GM18498 (cell line): ENCODE measurements around the gene TANK.
A peak's percentile ranks its signal among the peaks of the same experiment; 100 is the strongest.

Experiments used
- ATAC-seq: cut with Tn5 transposase; IDR thresholded peaks from one replicate; pipeline ENCODE4 v1.9.1; 2021; ENCODE audit warnings: mild to moderate bottlenecking, moderate library complexity; ENCODE audit not compliant: unreplicated experiment

Gene TANK

GRCh38 chr2:161133366-161133765 is 26.9 kb upstream of the TANK start:
- no peak for ATAC-seq

GRCh38 chr2:161134547-161135518 is 25.4 kb upstream of the TANK start:
- no peak for ATAC-seq

GRCh38 chr2:161135951-161136593 is 24.2 kb upstream of the TANK start:
- no peak for ATAC-seq

GRCh38 chr2:161136696-161137324 is 23.4 kb upstream of the TANK start:
- ATAC-seq: peak; percentile 78

GRCh38 chr2:161138429-161138828 is 21.8 kb upstream of the TANK start:
- ATAC-seq: no peak

GRCh38 chr2:161139098-161139987 is 20.9 kb upstream of the TANK start:
- ATAC-seq: peak; percentile 26

GRCh38 chr2:161141033-161141432 is 19.2 kb upstream of the TANK start:
- ATAC-seq: peak; percentile 46

GRCh38 chr2:161146209-161146775 is 13.9 kb upstream of the TANK start:
- ATAC-seq: no peak

- peak; percentile 11 for ATAC-seq
Observed at GRCh38 chr2:161146996-161147395, 13.2 kb upstream of the TANK start.

- ATAC-seq: peak; percentile 75
Observed at GRCh38 chr2:161147856-161148255, 12.4 kb upstream of the TANK start.

GRCh38 chr2:161150704-161151103 is 9.5 kb upstream of the TANK start:
- ATAC-seq: no peak

GRCh38 chr2:161152302-161152701 is 7.9 kb upstream of the TANK start:
- no peak for ATAC-seq

- no peak for ATAC-seq
Observed at GRCh38 chr2:161158882-161159281, 1.3 kb upstream of the TANK start.

- peak; percentile 0 for ATAC-seq
Observed at GRCh38 chr2:161159456-161160225, 587 bp upstream of the TANK start.

- peak; percentile 34 for ATAC-seq
Observed at GRCh38 chr2:161161074-161161706, 962 bp downstream of the TANK start.

GRCh38 chr2:161163440-161163839 is 3.2 kb downstream of the TANK start:
- no peak for ATAC-seq

GRCh38 chr2:161164161-161164560 is 3.9 kb downstream of the TANK start:
- ATAC-seq: no peak

GRCh38 chr2:161165266-161165665 is 5.0 kb downstream of the TANK start:
- ATAC-seq: no peak

GRCh38 chr2:161165811-161166210 is 5.6 kb downstream of the TANK start:
- ATAC-seq: peak; percentile 30
